DMS153 (cell line): ENCODE results near the gene CSK.

Source experiments
- DNase-seq: peaks from one replicate; lab custom pipeline; 2025; lab: John Stamatoyannopoulos, UW

Gene CSK

GRCh38 chr15:74787251-74788041 is 5.6 kb downstream of the CSK start:
- no peak for DNase-seq

- no peak for DNase-seq
Measured at GRCh38 chr15:74788042-74788682, 6.3 kb downstream of the CSK start.

- no peak for DNase-seq
Measured at GRCh38 chr15:74788683-74789151, 6.8 kb downstream of the CSK start.

GRCh38 chr15:74789171-74789631 is 7.3 kb downstream of the CSK start:
- no peak for DNase-seq

GRCh38 chr15:74789741-74790079 is 7.8 kb downstream of the CSK start:
- DNase-seq, result no peak

- no peak for DNase-seq
Measured at GRCh38 chr15:74790080-74790916, 8.4 kb downstream of the CSK start.

GRCh38 chr15:74791007-74791406 is 9.1 kb downstream of the CSK start:
- no peak for DNase-seq

GRCh38 chr15:74791667-74792066 is 9.8 kb downstream of the CSK start:
- DNase-seq, result no peak

- DNase-seq, result no peak
Measured at GRCh38 chr15:74792227-74793016, 10.5 kb downstream of the CSK start.

- DNase-seq, result no peak
Measured at GRCh38 chr15:74793135-74794028, 11.5 kb downstream of the CSK start.

- DNase-seq, result no peak
Measured at GRCh38 chr15:74794248-74794969, 12.5 kb downstream of the CSK start.

GRCh38 chr15:74794970-74795349 is 13.1 kb downstream of the CSK start:
- DNase-seq, result no peak

- no peak for DNase-seq
Measured at GRCh38 chr15:74795966-74796625, 14.2 kb downstream of the CSK start.

- DNase-seq, result no peak
Measured at GRCh38 chr15:74798388-74799254, 16.7 kb downstream of the CSK start.

GRCh38 chr15:74799255-74799855 is 17.5 kb downstream of the CSK start:
- no peak for DNase-seq

GRCh38 chr15:74799856-74800558 is 18.1 kb downstream of the CSK start:
- DNase-seq, result peak; percentile 50

GRCh38 chr15:74800559-74801094 is 18.7 kb downstream of the CSK start:
- DNase-seq, result no peak
